Measurements from ENCODE around the gene INHBA. TPM values are rescaled to one million over a fixed set of nuclear protein-coding genes. Genes with fewer than 3 reads are reported as not detected.

INHBA gene
- total and polyA plus RNA-seq, 9 of the 15 experiments (the other 6 are each of a cell fraction or from before 2014, with no cell fraction given), result 0.02 to 0.04 TPM; not detected in 7

DNA sequence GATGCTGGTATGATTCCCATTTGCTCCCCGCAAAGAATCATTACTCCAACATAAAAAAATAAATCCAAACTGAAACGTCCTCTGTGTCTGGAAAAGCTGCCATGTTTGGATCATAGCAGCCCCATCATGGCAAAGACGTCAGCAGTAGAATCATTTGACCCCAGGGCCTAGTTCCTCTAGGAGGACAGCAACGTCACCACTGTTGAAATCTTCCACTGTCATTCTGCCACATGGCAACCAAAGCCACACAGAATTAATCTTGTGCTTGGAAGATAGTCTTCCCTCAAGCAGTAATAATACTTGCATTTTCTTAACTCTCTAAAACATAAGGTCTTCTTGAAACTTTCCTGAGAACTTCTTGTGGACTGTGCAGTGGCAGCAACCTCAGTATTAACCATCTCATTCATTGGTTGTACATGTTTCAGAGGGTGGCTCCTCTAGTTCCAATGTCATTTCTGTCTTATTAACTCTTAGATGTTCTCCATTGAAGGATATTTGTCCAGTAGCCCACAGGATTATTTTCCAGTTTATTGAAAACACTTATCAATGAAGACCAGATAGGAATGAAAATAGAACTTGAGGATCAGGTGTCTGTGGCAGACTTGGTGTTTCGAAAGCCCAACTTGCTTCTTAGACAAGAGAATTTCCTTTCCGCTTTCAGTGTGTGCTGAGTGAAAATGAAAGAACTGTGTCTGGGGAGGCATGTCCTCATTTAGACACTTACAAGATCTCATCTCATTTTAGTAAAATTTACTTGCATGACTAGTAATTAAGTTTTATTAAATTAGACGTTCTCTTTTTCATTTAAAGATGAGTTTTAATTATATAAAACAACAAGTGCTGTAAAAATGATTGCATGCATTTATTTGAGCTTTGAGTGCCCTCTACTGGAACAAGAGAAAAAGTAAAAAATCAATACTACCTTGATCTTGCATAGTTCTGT is 28.9 kb upstream of the INHBA start:
- Histone ChIP-seq H3K4me3 (no peak overlapping the region), H3K79me2 (ENCODE audit: control insufficient read depth, insufficient read depth, low read length) (no peaks in the 10 kb centered on the region), H3K9me3 (replicated peaks; ENCODE audit: control insufficient read depth, insufficient read depth, low read depth, low read length) (no peaks in the 10 kb centered on the region), H2AFZ (ENCODE audit: low read depth, low read length) (no peak overlapping the region), H4K20me1 (replicated peaks; ENCODE audit: control insufficient read depth, insufficient read depth, low read length) (no peaks in the 10 kb centered on the region), H3K27ac (ENCODE audit: extremely low read depth, low read depth, low read length) (no peak overlapping the region), H3K36me3 (ENCODE audit: control insufficient read depth, insufficient read depth, low read length) (no peaks in the 10 kb centered on the region), H3K27me3 (ENCODE audit: control insufficient read depth in 2 of 2, insufficient read depth in 2 of 2, low read length in 2 of 2) (no peaks in the 10 kb centered on the region), H3K4me2 (ENCODE audit: insufficient read depth, low read length) (no peak overlapping the region), H3K9me1 (ENCODE audit: control insufficient read depth, insufficient read depth, low read length) (no peaks in the 10 kb centered on the region), H3K9ac (ENCODE audit: insufficient read depth in 1 of 2, low read depth in 2 of 2, low read length in 2 of 2) (no peak overlapping the region), H3K4me1 (replicated peaks in 1 of 2; ENCODE audit: control insufficient read depth in 2 of 2, insufficient read depth in 2 of 2, low read length in 2 of 2) (no peaks in the 10 kb centered on the region)
- TF ChIP-seq SP1 (CRISPR knock-in tag; IDR thresholded peaks at IDR 0.05) (no peak), RAD21 (CRISPR knock-in tag; conservative IDR thresholded peaks at IDR 0.05 in 1 of 2, IDR thresholded peaks at IDR 0.05 in 1 of 2) (peak in 1 of 2 experiments; percentile 50; a peak in 3 of 4 replicates)
- TF ChIP-seq, protein P1, sequence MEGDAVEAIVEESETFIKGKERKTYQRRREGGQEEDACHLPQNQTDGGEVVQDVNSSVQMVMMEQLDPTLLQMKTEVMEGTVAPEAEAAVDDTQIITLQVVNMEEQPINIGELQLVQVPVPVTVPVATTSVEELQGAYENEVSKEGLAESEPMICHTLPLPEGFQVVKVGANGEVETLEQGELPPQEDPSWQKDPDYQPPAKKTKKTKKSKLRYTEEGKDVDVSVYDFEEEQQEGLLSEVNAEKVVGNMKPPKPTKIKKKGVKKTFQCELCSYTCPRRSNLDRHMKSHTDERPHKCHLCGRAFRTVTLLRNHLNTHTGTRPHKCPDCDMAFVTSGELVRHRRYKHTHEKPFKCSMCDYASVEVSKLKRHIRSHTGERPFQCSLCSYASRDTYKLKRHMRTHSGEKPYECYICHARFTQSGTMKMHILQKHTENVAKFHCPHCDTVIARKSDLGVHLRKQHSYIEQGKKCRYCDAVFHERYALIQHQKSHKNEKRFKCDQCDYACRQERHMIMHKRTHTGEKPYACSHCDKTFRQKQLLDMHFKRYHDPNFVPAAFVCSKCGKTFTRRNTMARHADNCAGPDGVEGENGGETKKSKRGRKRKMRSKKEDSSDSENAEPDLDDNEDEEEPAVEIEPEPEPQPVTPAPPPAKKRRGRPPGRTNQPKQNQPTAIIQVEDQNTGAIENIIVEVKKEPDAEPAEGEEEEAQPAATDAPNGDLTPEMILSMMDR (IDR thresholded peaks at IDR 0.05 in 2 of 3, conservative IDR thresholded peaks at IDR 0.05 in 1 of 3; ENCODE audit: insufficient read depth in 2 of 3, low read depth in 1 of 3, low read length in 3 of 3), result peak in 1 of 3 experiments; percentile 24; a peak in 1 of 6 replicates
- ChIA-PET CTCF (ENCODE audit: low intra/inter-chr PET ratio) (no interaction called here), POLR2A (no interaction called here)
- DNase-seq (ENCODE audit: extremely low read depth in 1 of 4, low spot score in 3 of 4) (peak in 1 of 4 experiments; percentile 2), FAIRE-seq (no peak), ATAC-seq (no peak)
- 5% methylated on average over 7 of the region's 7 CpGs for WGBS (ENCODE audit: insufficient coverage, low coverage, missing lambda C conversion rate)
- no TSS peak for BruUV-seq (replicated peaks)
- in situ Hi-C loops (cut with MboI) (no loop called here), intact Hi-C loops (cut with micrococcal nuclease) (no loop called here)
